ENCODE results near the gene MAP3K14. TPM values are rescaled to one million over a fixed set of nuclear protein-coding genes. Genes with fewer than 3 reads are reported as not detected.

MAP3K14 gene
- total RNA-seq (2.3 and 3.0 TPM in 2 replicates), polyA plus RNA-seq (3.0 TPM in 2 replicates)

DNA sequence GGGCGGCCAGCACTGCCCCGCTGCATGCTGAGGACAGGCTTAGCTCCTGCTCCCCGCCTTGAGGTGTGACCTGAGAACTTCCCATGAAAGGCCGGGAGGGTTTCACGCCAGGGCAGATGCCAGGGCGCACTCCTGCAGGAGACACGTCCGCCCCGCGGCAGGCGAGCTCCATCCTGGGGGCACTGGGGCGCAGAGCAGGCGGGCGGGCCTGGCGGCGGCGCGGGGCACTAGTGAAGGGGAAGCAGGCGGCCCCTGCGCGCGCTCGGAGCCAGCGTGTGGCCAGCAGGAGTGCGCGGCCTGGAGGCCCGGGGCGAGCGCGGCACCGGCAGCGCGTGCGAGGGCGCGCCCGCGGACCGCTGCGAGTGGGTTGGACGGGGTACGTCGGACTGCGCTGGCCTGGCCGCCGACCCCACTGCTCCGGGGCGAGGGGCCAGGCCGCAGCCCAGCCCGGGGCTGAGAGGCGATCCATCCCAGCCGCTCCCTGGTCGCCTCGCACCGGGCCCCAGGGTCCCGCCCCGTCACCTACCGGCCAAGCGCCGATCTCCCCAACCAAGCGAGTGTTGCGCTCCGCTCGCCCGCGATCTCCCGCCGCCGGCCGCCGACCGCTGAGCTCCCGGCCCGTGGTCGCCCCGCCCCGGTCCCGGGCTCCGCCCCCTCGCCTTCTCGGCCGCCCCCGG is at the start of gene MAP3K14:
MAP3K14 (minus strand) TSS at position 587 of the 677 bp plus-strand sequence. CDS start 26,275 bp downstream, outside the sequence.
- no peak for TF ChIP-seq EZH2phosphoT487 (IDR thresholded peaks at IDR 0.05; ENCODE audit: low read depth, severe bottlenecking, unreplicated experiment)
- TF ChIP-seq, protein P1, sequence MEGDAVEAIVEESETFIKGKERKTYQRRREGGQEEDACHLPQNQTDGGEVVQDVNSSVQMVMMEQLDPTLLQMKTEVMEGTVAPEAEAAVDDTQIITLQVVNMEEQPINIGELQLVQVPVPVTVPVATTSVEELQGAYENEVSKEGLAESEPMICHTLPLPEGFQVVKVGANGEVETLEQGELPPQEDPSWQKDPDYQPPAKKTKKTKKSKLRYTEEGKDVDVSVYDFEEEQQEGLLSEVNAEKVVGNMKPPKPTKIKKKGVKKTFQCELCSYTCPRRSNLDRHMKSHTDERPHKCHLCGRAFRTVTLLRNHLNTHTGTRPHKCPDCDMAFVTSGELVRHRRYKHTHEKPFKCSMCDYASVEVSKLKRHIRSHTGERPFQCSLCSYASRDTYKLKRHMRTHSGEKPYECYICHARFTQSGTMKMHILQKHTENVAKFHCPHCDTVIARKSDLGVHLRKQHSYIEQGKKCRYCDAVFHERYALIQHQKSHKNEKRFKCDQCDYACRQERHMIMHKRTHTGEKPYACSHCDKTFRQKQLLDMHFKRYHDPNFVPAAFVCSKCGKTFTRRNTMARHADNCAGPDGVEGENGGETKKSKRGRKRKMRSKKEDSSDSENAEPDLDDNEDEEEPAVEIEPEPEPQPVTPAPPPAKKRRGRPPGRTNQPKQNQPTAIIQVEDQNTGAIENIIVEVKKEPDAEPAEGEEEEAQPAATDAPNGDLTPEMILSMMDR (IDR thresholded peaks at IDR 0.05; ENCODE audit: poor library complexity), result no peak
- no peak for TF ChIP-seq EZH2 (IDR thresholded peaks at IDR 0.05; ENCODE audit: borderline replicate concordance)
- peaks cover 47% of the 10 kb centered on the region for H3K4me1 ChIP-seq (ENCODE audit: insufficient read depth)
- DNase-seq (ENCODE audit: low spot score), result peak; percentile 92
- peak within 1 kb of the TSS; percentile 80 for H3K4me3 ChIP-seq
- no peaks in the 10 kb centered on the region for H3K36me3 ChIP-seq (replicated peaks; ENCODE audit: insufficient read depth, low read depth)
- no peaks in the 10 kb centered on the region for H3K9me3 ChIP-seq (ENCODE audit: low read depth)
- H3K9me2 ChIP-seq (replicated peaks; ENCODE audit: insufficient read depth), result no peaks in the 10 kb centered on the region
- 2% methylated on average over 45 of the region's 83 CpGs for WGBS (ENCODE audit: low lambda C conversion rate, missing lambda C conversion rate)
- peaks cover 7% of the 10 kb centered on the region for H4K20me1 ChIP-seq (ENCODE audit: insufficient read depth, poor library complexity, severe bottlenecking)
- H3K27me3 ChIP-seq, result no peaks in the 10 kb centered on the region
- H3K27ac ChIP-seq, result peak within 1 kb of the TSS; percentile 92
- H3K79me2 ChIP-seq, result peaks cover 38% of the 10 kb centered on the region
- peak within 1 kb of the TSS; percentile 92 for H3K4me2 ChIP-seq
- peak within 1 kb of the TSS; percentile 24 for H2AFZ ChIP-seq

DNA sequence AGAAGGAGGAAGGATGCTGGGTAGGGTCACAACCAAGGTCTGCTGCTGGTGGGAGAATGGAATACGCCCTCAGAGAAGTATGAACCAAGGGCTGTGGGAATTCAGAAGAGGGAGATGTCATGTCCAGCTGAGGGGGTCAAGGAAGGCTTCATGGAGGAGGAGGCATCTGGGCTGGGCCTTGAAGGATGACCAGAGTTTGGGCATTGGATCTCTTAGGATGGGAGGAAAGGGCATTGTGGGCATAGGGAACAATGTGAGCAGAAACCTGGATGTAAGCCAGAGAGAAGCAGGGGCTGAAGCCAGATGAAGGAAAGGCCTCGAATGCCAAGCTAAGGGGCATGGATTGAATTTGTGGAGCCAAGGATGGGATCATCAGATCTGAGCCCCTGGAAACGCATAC is 49.2 kb upstream of the MAP3K14 start:
- 98% methylated on average over 3 of the region's 3 CpGs for WGBS (ENCODE audit: low lambda C conversion rate, missing lambda C conversion rate)
- no peak overlapping the region for H3K4me2 ChIP-seq

DNA sequence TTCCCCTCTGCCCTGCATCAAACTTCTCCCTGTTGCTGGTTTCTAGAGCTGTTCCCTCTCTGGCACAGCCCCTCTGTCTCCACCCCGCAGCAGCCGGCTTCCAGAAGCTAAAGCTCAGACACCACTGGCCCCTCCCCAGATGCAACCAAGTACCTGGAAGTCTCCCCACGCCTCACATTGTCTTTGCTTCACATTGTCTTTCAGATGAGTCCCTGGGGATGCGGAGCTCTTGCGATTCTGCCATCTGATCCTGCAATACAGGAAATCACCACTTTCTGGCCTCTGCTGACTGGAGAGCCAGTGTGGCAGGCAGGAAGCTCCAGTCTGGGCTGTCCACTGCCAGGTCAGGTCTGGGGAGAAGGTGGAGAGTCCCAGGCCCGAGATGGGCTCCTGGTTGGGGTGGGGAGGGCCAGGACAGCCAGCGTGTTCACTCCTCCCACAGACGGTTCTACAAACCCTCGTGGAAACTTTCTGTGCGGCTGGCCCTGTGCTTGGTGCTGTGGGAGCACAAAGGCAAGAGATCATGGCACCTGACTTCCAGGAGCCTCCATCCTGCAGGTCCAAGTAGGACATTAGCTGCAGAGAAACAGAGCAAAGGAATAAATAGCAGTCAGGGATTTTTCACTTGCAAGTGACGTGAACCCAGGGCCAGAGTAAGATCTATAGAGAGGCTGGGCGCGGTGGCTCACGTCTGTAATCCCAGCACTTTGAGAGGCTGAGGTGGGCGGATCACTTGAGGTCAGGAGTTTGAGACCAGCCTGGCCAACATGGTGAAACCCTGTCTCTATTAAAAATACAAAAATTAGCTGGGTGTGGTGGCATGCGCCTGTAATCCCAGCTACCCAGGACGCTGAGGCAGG is 47.9 kb upstream of the MAP3K14 start:
- no peak overlapping the region for H3K27ac ChIP-seq

More for the DNA sequence above, 49.2 kb upstream of the MAP3K14 start:
- no peaks in the 10 kb centered on the region for H3K9me2 ChIP-seq (replicated peaks; ENCODE audit: insufficient read depth)
- no peaks in the 10 kb centered on the region for H3K4me1 ChIP-seq (ENCODE audit: insufficient read depth)
- DNase-seq (ENCODE audit: low spot score), result no peak
- no peaks in the 10 kb centered on the region for H4K20me1 ChIP-seq (ENCODE audit: insufficient read depth, poor library complexity, severe bottlenecking)
- no peaks in the 10 kb centered on the region for H3K9me3 ChIP-seq (ENCODE audit: low read depth)
- H3K36me3 ChIP-seq (replicated peaks; ENCODE audit: insufficient read depth, low read depth), result no peaks in the 10 kb centered on the region
- H3K27ac ChIP-seq, result no peak overlapping the region
- no peaks in the 10 kb centered on the region for H3K79me2 ChIP-seq
- no peak overlapping the region for H3K4me3 ChIP-seq
- no peak for TF ChIP-seq EZH2 (IDR thresholded peaks at IDR 0.05; ENCODE audit: borderline replicate concordance)
- TF ChIP-seq, protein P1 (IDR thresholded peaks at IDR 0.05; ENCODE audit: poor library complexity), result no peak
- TF ChIP-seq EZH2phosphoT487 (IDR thresholded peaks at IDR 0.05; ENCODE audit: low read depth, severe bottlenecking, unreplicated experiment), result no peak
- no peaks in the 10 kb centered on the region for H3K27me3 ChIP-seq
- H2AFZ ChIP-seq, result no peak overlapping the region

More for the DNA sequence above, 47.9 kb upstream of the MAP3K14 start:
- no peak for DNase-seq (ENCODE audit: low spot score)
- H2AFZ ChIP-seq, result no peak overlapping the region
- no peak overlapping the region for H3K4me3 ChIP-seq
- no peaks in the 10 kb centered on the region for H3K9me3 ChIP-seq (ENCODE audit: low read depth)
- H3K27me3 ChIP-seq, result no peaks in the 10 kb centered on the region
- no peak for TF ChIP-seq EZH2 (IDR thresholded peaks at IDR 0.05; ENCODE audit: borderline replicate concordance)
- TF ChIP-seq, protein P1 (IDR thresholded peaks at IDR 0.05; ENCODE audit: poor library complexity), result no peak
- no peak for TF ChIP-seq EZH2phosphoT487 (IDR thresholded peaks at IDR 0.05; ENCODE audit: low read depth, severe bottlenecking, unreplicated experiment)
- H3K4me2 ChIP-seq, result no peak overlapping the region
- no peaks in the 10 kb centered on the region for H3K9me2 ChIP-seq (replicated peaks; ENCODE audit: insufficient read depth)
- no peaks in the 10 kb centered on the region for H4K20me1 ChIP-seq (ENCODE audit: insufficient read depth, poor library complexity, severe bottlenecking)
- H3K79me2 ChIP-seq, result no peaks in the 10 kb centered on the region
- no peaks in the 10 kb centered on the region for H3K4me1 ChIP-seq (ENCODE audit: insufficient read depth)
- 57% methylated on average over 17 of the region's 17 CpGs for WGBS (ENCODE audit: low lambda C conversion rate, missing lambda C conversion rate)
- no peaks in the 10 kb centered on the region for H3K36me3 ChIP-seq (replicated peaks; ENCODE audit: insufficient read depth, low read depth)
